GM13977 (cell line): Measurements from ENCODE around the gene PALLD.

Experiments
- DNase-seq: peaks from one replicate; pipeline ENCODE4 v3.0.0; 2012; ENCODE audit warnings: low spot score
- in situ Hi-C: fragments of 300-500 bp; cut with MboI; formaldehyde crosslinking; loops from one replicate; pipeline ENCODE4 v1.12.0; 2022; ENCODE audit warnings: low sequenced_read_pairs, low pct_unique_long_range_greater_than_20kb, mixed read lengths, inconsistent platforms; ENCODE audit not compliant: unreplicated experiment
- TF ChIP-seq, protein P1 (sequence below): IDR thresholded peaks from 2 replicates; pipeline ENCODE4 v1.5.1; 2012; ENCODE audit warnings: mild to moderate bottlenecking, control low read depth; ENCODE audit not compliant: insufficient read depth; ENCODE audit errors: extremely low read depth, missing control alignments

The PALLD gene

DNA sequence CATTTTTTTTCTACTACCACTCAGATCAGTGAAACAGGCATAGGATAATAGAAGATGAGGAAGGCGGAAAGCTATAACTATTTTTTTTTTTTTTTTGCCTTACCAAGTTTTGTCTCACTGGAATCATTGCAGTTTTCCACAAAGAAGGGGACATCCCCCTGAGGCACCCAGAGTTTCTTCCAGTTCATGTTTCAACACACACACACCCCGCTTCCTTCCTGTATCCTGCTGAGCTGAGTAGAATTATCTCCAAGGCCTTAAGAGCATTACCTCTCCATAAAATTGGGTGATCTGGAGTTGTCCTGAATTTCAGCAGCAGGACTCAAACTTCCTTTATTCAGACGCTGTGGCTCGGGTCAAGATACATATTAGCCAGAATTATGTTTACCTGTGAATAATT is 111.9 kb downstream of the PALLD start:
- in situ Hi-C loops: no loop called here
- TF ChIP-seq, protein P1, sequence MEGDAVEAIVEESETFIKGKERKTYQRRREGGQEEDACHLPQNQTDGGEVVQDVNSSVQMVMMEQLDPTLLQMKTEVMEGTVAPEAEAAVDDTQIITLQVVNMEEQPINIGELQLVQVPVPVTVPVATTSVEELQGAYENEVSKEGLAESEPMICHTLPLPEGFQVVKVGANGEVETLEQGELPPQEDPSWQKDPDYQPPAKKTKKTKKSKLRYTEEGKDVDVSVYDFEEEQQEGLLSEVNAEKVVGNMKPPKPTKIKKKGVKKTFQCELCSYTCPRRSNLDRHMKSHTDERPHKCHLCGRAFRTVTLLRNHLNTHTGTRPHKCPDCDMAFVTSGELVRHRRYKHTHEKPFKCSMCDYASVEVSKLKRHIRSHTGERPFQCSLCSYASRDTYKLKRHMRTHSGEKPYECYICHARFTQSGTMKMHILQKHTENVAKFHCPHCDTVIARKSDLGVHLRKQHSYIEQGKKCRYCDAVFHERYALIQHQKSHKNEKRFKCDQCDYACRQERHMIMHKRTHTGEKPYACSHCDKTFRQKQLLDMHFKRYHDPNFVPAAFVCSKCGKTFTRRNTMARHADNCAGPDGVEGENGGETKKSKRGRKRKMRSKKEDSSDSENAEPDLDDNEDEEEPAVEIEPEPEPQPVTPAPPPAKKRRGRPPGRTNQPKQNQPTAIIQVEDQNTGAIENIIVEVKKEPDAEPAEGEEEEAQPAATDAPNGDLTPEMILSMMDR: no peak
- DNase-seq: no peak

- in situ Hi-C loops: no loop called here
- TF ChIP-seq, protein P1: no peak
- DNase-seq: no peak
Measured at GRCh38 chr4:168609369-168609768, 112.5 kb downstream of the PALLD start.

DNA sequence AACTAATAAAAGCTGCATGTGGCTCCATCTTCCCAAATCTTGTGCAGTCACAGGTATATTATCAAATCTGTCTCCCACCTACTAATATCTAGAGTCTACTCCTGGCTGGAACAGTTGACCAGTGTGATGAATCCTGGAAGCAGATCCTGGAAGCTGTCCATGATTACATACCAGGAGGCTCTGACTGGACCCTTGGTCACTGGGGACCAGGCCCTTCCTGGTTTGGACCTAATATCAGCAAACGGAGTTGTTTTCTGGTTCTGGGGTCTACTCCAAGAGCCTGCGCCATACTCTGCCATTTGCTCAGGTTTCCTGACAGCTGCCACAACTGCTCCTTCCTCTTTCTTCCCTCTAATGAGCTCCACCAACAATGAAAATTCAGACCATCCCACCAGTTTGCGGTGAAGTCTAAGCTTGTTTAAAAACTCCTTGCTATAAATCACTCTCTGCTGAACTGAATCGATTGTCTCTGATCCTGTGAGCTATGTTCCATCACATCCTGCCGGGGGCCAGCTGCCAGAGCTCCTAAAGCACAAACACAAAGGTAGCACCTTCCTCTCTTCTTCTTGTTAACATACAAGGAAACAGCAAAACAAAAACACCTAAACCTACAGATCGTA is 114.2 kb downstream of the PALLD start:
- in situ Hi-C loops: no loop called here
- no peak for DNase-seq
- TF ChIP-seq, protein P1: no peak

DNA sequence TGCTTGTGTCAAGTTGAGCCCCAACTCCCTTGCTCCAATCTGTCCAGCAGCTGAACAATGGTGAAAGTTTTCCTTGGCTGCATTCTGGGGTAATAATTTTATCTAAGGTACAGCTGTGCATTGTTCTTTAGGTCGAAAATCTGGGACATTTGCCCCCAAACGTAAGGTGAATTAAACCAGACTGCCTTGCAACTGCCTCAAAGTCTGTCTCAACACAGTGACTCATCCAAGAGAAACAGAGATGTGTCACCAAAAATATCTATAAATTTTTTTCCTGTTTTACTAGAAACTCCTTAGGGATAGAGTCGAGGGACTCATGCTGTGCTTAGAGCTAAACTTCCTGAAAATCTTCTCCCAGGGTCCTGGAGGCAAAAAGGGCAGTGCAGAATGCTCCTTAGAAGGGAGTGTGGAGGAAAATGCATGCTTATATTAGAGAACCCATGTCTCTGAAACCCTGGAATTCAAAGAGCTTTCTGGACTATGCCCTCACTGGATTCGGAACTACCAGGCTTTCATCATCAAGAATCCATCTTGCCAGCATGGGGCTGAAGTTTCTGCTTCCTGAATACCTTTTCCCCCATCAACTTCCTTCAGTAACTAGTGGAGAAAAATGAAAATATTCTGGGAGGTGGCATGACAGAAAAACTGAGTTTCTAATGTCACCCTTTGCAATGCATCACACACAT is 115.7 kb downstream of the PALLD start:
- in situ Hi-C loops: no loop called here
- no peak for DNase-seq
- TF ChIP-seq, protein P1: no peak

- in situ Hi-C loops: no loop called here
- TF ChIP-seq, protein P1: no peak
- DNase-seq: no peak
Measured at GRCh38 chr4:168613869-168614268, 117.0 kb downstream of the PALLD start.

DNA sequence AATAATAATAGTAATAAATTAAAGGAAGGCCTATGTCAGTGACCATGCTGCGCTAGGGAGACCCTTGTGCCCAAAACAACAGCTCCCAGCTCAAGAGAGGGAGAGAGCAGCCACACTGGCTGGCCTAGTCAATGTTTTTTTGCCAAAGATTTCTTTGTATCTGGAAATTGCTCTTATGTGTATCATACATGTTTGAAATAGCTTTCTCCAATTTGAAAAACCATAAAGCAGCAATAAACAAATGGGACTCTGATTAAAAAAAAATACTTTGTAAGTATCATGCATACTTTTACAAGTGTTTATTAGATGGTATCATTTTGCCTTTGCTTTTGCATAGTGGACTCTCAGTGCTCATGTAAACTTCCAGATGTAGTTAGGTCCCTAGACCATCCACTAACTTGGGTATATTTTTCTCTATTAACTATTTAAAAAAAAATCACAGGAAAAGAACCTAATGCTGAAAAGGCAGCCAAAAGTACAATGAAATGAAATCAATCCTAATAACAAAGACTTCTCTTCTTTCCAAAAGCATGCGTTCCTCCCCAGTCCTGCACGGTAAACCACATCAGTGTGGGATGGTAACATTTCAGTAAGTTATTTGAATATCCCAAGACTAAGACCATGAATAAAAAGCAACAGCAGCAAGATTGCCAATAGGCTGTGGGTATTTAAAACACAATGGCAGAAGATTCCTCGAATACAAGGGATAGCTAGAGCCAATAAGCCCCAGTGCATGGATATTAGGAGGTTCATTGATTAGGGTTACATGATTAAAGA is 117.6 kb downstream of the PALLD start:
- DNase-seq: no peak
- in situ Hi-C loops: no loop called here
- TF ChIP-seq, protein P1: no peak
